GM12878 (cell line): ENCODE measurements around the gene CHMP4A.

Source experiments
- DPF2 ChIP-seq: fragments of 450-650 bp; IDR thresholded peaks from 2 replicates; pipeline ENCODE4 v1.6.1; 2017; ENCODE audit warnings: mild to moderate bottlenecking
- EZH2 ChIP-seq: IDR thresholded peaks from 2 replicates; pipeline ENCODE4 v1.6.1; 2012; ENCODE audit warnings: low read depth, mild to moderate bottlenecking, control low read depth, inconsistent platforms, low read length, borderline replicate concordance; ENCODE audit not compliant: control insufficient read depth
- POLR2A ChIP-seq: IDR thresholded peaks from 2 replicates; pipeline ENCODE4 v1.6.1; 2011; ENCODE audit warnings: low read depth, mild to moderate bottlenecking, low read length
- RCOR1 ChIP-seq: conservative IDR thresholded peaks from 2 replicates; pipeline ENCODE4 v1.6.1; 2012; ENCODE audit warnings: low read depth, low read length, improper control_type of control experiment
- TAF1 ChIP-seq: IDR thresholded peaks from 2 replicates; pipeline ENCODE4 v1.6.1; 2011; ENCODE audit warnings: mild to moderate bottlenecking, low read depth, low read length, borderline replicate concordance

DNA sequence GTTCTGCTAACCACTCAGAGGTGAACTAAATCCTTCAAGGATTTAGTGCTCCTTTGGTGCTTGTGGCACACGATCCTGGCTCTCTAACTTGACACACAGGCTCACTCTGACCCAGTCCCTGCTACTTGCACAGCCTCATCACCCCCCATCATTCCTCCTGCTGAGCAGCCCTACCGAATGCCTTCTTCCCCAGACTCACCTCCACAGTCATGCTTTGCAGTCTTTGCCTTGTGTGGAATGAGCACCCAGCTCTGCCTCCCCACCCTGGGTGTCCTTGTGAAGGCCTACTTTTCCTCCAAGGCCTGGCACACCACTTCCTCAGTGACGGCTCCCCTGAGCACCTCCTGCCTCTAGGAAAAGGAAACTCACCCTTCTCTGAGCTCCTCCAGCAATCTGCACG is 37.1 kb upstream of the CHMP4A start:
- TF ChIP-seq RCOR1 (no peak), DPF2 (no peak), TAF1 (no peak), EZH2 (no peak), POLR2A (no peak)
